Ishikawa (cell line): ENCODE data around the gene USP37.

Experiments
- CEBPB ChIP-seq: IDR thresholded peaks from 2 replicates; pipeline ENCODE4 v1.6.1; 2012
- CREB1 ChIP-seq: IDR thresholded peaks from 2 replicates; pipeline ENCODE4 v1.6.1; 2012; ENCODE audit warnings: low read depth
- EGR1 ChIP-seq: IDR thresholded peaks from 2 replicates; pipeline ENCODE4 v1.6.1; 2012
- EP300 ChIP-seq: IDR thresholded peaks from 2 replicates; pipeline ENCODE4 v1.6.1; 2012; ENCODE audit warnings: borderline replicate concordance
- FOXM1 ChIP-seq: IDR thresholded peaks from 2 replicates; pipeline ENCODE4 v1.6.1; 2012; ENCODE audit warnings: low read depth, borderline replicate concordance
- MAX ChIP-seq: IDR thresholded peaks from 2 replicates; pipeline ENCODE4 v1.6.1; 2012
- NFIC ChIP-seq: IDR thresholded peaks from 2 replicates; pipeline ENCODE4 v1.6.1; 2012
- RAD21 ChIP-seq: IDR thresholded peaks from 2 replicates; pipeline ENCODE4 v1.6.1; 2012; ENCODE audit warnings: low read depth
- TAF1 ChIP-seq: IDR thresholded peaks from 2 replicates; pipeline ENCODE4 v1.6.1; 2012; ENCODE audit warnings: low read depth, mild to moderate bottlenecking
- TCF12 ChIP-seq: IDR thresholded peaks from 2 replicates; pipeline ENCODE4 v1.6.1; 2012; ENCODE audit warnings: low read depth
- TEAD4 ChIP-seq: IDR thresholded peaks from 2 replicates; pipeline ENCODE4 v1.6.1; 2012
- YY1 ChIP-seq: IDR thresholded peaks from 2 replicates; pipeline ENCODE4 v1.6.1; 2012; ENCODE audit warnings: low read depth
- ZBTB7A ChIP-seq: IDR thresholded peaks from 2 replicates; pipeline ENCODE4 v1.6.1; 2012; ENCODE audit warnings: low read depth
- TF ChIP-seq, protein P1 (sequence below): IDR thresholded peaks from 2 replicates; pipeline ENCODE4 v1.6.1; 2012
- TF ChIP-seq, protein P2 (sequence below): IDR thresholded peaks from 2 replicates; pipeline ENCODE4 v1.6.1; 2012; ENCODE audit warnings: low read depth, mild to moderate bottlenecking

The USP37 gene

GRCh38 chr2:218456849-218457248, 111.3 kb downstream of the USP37 start:
- no peak for TF ChIP-seq EGR1
- TF ChIP-seq TAF1: no peak
- no peak for TF ChIP-seq EP300
- no peak for TF ChIP-seq YY1
- TF ChIP-seq TCF12: no peak
- no peak for TF ChIP-seq MAX
- TF ChIP-seq CEBPB: no peak
- TF ChIP-seq CREB1: no peak
- TF ChIP-seq, protein P1, sequence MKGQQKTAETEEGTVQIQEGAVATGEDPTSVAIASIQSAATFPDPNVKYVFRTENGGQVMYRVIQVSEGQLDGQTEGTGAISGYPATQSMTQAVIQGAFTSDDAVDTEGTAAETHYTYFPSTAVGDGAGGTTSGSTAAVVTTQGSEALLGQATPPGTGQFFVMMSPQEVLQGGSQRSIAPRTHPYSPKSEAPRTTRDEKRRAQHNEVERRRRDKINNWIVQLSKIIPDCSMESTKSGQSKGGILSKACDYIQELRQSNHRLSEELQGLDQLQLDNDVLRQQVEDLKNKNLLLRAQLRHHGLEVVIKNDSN: no peak
- TF ChIP-seq TEAD4: no peak
- TF ChIP-seq, protein P2, sequence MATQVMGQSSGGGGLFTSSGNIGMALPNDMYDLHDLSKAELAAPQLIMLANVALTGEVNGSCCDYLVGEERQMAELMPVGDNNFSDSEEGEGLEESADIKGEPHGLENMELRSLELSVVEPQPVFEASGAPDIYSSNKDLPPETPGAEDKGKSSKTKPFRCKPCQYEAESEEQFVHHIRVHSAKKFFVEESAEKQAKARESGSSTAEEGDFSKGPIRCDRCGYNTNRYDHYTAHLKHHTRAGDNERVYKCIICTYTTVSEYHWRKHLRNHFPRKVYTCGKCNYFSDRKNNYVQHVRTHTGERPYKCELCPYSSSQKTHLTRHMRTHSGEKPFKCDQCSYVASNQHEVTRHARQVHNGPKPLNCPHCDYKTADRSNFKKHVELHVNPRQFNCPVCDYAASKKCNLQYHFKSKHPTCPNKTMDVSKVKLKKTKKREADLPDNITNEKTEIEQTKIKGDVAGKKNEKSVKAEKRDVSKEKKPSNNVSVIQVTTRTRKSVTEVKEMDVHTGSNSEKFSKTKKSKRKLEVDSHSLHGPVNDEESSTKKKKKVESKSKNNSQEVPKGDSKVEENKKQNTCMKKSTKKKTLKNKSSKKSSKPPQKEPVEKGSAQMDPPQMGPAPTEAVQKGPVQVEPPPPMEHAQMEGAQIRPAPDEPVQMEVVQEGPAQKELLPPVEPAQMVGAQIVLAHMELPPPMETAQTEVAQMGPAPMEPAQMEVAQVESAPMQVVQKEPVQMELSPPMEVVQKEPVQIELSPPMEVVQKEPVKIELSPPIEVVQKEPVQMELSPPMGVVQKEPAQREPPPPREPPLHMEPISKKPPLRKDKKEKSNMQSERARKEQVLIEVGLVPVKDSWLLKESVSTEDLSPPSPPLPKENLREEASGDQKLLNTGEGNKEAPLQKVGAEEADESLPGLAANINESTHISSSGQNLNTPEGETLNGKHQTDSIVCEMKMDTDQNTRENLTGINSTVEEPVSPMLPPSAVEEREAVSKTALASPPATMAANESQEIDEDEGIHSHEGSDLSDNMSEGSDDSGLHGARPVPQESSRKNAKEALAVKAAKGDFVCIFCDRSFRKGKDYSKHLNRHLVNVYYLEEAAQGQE: no peak
- TF ChIP-seq NFIC: no peak
- TF ChIP-seq ZBTB7A: no peak
- no peak for TF ChIP-seq FOXM1
- TF ChIP-seq RAD21: no peak

- TF ChIP-seq EGR1: no peak
- no peak for TF ChIP-seq CEBPB
- TF ChIP-seq CREB1: no peak
- TF ChIP-seq TAF1: no peak
- TF ChIP-seq, protein P2: no peak
- TF ChIP-seq MAX: no peak
- no peak for TF ChIP-seq TEAD4
- no peak for TF ChIP-seq YY1
- TF ChIP-seq TCF12: no peak
- TF ChIP-seq EP300: no peak
- no peak for TF ChIP-seq ZBTB7A
- no peak for TF ChIP-seq RAD21
These were observed 116.1 kb downstream of the USP37 start for GRCh38 chr2:218452079-218452478.

- no peak for TF ChIP-seq MAX
- TF ChIP-seq, protein P2: no peak
- no peak for TF ChIP-seq FOXM1
- TF ChIP-seq TEAD4: no peak
- TF ChIP-seq NFIC: no peak
- no peak for TF ChIP-seq TCF12
- TF ChIP-seq RAD21: no peak
- no peak for TF ChIP-seq CREB1
- TF ChIP-seq YY1: no peak
- no peak for TF ChIP-seq CEBPB
- TF ChIP-seq ZBTB7A: no peak
- TF ChIP-seq, protein P1: no peak
- no peak for TF ChIP-seq EP300
- TF ChIP-seq TAF1: no peak
- TF ChIP-seq EGR1: no peak
These were observed 119.2 kb downstream of the USP37 start for GRCh38 chr2:218448934-218449333.

DNA sequence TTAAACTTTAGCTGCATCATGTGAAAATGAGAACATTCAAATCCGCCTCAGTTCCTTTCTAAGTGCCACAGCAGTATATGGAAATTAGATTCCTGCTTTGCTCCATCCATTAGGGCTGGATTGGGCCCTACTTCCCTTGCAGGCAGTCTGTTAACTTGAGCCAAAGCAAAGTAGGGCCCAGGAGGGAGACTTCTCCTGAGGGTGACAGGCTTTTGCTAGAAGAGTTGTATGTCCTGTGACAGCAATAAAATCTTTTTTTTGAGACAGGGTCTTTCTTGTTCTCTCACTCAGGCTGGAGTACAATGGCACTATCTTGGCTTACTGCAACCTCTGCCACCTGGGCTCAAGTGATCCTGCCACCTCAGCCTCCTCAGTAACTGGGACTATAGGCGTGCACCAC, 121.1 kb downstream of the USP37 start:
- no peak for TF ChIP-seq RAD21
- no peak for TF ChIP-seq MAX
- no peak for TF ChIP-seq YY1
- no peak for TF ChIP-seq NFIC
- TF ChIP-seq EP300: no peak
- no peak for TF ChIP-seq EGR1
- TF ChIP-seq TCF12: no peak
